PC-3 (cell line): ENCODE measurements around the gene MINDY1.

Source experiments
- CTCF ChIP-seq: fragments of 300-600 bp; sonication (generic); conservative IDR thresholded peaks from 2 replicates; pipeline ENCODE4 v1.5.1; 2017; ENCODE audit warnings: antibody characterized with exemption, low read depth, mild to moderate bottlenecking, low read length
- EZH2 ChIP-seq: fragments of 300-600 bp; sonication (generic); IDR thresholded peaks from one replicate; pipeline ENCODE4 v1.6.1; 2017; ENCODE audit warnings: antibody characterized with exemption, mild to moderate bottlenecking, low read length; ENCODE audit not compliant: unreplicated experiment
- EZH2phosphoT487 ChIP-seq: fragments of 300-600 bp; sonication (generic); IDR thresholded peaks from 2 replicates; pipeline ENCODE4 v1.6.1; 2018; ENCODE audit warnings: mild to moderate bottlenecking, antibody characterized with exemption, low read length, borderline replicate concordance

- TF ChIP-seq CTCF (no peak), EZH2 (no peak), EZH2phosphoT487 (no peak)
Measured at GRCh38 chr1:150955280-150955679, 51.4 kb downstream of the MINDY1 start.
